M059J (cell line): ENCODE results near the gene REPS2. TPM values are rescaled to one million over a fixed set of nuclear protein-coding genes. Genes with fewer than 3 reads are reported as not detected.
"Not testable (repeated sequence)": the region's sequence is repeated elsewhere in the genome, so short reads cannot be mapped to it uniquely, and the experiment has no call there.

Source experiments
- DNase-seq: peaks from one replicate; pipeline ENCODE4 v3.0.0-alpha.2; 2012; ENCODE audit warnings: low read depth
- total RNA-seq: library from RNA; depleted of rRNA; stranded (reverse); fragments of >200 nt; shearing (Covaris generic); gene quantifications from 2 replicates; pipeline ENCODE4 v1.2.3, GENCODE V29; 2014; rRNA removed

REPS2 gene
- total RNA-seq, result 2.2 and 3.3 TPM in 2 replicates

- peak; percentile 75 for DNase-seq
Observed at GRCh38 chrX:16946361-16946964, at the start of gene REPS2. REPS2 (plus strand) TSS chrX:16946658; CDS start chrX:16946862, 204 bp downstream.

DNA sequence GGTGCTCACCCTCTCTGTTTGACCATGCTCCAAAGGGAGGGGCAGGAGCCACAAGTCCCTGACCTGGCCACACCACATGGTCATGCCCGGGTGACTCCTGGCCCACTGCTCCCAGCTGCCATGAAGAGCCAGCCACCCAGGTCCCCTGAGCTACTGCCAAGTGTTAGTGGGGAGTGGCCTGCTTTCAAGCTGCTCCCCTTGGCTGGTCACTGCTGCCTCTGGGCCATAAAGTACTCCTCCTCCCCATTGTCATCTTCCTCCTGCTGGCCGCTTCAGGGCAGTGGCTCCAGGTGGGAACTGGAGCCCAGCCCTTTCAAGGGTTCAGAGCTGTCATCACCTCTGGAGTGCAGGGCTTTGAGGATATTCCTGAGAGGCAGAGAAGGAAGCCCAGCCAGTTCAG lies 49.0 kb upstream of the REPS2 start:
- DNase-seq, result no peak

DNA sequence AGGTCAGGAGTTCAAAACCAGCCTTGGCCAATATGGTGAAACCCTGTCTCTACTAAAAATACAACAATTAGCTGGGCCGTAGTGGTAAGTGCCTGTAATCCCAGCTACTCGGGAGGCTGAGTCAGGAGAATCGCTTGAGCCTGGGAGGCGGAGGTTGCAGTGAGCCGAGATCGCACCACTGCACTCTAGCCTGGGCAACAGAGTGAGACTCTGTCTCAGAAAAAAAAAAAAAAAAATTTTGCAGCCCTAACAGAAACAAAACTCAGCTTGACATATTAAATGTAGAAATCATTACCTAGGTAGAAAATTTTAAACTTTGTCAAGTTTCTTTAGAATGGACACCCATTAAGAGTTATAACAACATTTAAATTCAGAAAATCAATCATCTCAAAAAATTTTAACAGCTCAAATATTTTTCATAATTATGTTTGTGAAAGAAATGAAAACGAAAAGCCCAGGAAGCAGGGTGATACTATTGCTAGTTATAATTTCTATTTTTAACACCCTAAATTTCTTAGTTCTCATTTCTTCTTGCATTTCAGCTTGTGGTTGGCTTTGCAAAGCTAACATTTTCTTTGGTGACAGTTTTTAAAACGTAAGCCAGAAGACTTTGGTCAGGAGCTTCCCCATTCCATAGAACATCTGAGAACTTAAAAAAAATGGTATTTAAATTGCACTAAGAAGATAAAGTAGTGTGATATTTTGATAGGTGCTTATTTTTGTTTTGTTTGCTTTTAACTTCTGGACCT lies 43.0 kb upstream of the REPS2 start:
- DNase-seq, result no peak

GRCh38 chrX:16910376-16910775 lies 36.1 kb upstream of the REPS2 start:
- DNase-seq, result no peak

DNA sequence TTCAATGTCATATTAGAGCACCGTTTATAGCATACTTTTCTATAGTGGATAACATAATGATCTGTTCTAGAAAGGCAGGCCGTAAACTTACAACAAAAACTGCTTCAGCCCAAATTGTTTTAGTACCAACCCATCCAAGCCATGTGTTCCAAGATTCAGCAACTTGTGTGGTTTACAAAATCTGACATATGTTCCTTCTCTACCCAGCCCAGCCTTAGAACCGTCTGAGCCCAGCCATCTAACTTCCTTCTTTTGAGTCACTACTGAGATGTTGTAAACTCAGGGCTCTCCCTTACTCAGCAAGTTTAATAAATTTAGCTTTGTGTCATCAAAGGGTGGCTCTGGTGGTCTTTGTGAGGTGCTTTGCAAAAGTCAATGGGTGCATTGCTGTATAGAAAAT lies 32.4 kb upstream of the REPS2 start:
- no peak for DNase-seq

- no peak for DNase-seq
Observed at GRCh38 chrX:16916561-16916960, 29.9 kb upstream of the REPS2 start.

DNA sequence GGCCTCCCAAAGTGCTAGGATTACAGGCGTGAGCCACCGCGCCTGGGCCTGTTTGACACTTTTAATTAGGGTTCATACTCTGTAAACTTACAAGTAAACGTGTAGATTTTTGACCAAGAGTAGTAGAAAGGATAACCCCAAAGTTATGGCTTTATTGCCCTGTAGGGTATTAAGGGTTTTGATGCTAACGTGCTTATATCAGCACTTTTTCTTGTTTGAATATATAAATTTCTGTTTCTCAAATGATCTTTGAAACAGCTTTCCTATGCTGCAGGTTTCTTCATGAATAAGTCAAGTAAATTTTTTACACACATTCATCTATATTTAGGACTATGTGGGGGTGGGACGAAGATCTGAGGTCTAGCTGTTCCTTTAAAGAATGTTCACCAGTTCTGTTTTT lies 29.3 kb upstream of the REPS2 start:
- no peak for DNase-seq

DNA sequence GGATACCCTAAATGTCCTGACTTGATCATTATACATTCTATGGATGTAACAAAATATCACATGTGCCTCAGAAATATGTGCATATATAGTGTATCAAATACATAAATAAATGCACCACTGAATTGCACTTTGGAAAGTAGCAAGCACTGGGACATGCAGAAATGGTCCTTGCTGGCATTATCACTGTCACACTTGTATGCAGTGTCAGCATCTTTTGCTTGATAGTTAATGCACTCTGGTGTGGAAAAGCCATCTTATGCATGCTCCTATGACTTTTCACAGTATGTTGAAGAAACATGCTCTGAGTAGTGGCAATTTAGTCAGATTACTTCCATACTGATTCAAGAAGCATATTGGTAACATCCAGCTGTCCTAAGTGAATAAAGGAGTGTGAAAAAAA lies 27.5 kb upstream of the REPS2 start:
- DNase-seq, result no peak

DNA sequence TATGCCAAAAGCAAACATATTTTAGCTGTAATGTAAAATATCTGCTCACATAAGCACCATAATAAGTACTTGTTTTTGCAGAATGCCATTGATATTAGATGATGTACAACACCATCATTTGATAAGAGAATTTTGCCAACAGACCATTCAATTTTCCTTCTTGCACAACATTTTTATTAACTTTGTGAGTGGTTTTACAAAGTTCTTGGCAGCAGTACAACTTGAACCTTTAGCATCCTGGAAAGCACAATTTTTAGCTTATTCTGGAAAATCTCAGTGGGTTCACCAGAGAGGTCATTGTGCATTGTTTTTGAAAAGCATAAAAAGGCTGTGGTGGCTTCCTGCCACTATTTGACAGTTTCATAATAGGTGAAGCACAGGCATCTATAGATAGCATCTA lies 26.4 kb upstream of the REPS2 start:
- DNase-seq, result peak; percentile 12

DNA sequence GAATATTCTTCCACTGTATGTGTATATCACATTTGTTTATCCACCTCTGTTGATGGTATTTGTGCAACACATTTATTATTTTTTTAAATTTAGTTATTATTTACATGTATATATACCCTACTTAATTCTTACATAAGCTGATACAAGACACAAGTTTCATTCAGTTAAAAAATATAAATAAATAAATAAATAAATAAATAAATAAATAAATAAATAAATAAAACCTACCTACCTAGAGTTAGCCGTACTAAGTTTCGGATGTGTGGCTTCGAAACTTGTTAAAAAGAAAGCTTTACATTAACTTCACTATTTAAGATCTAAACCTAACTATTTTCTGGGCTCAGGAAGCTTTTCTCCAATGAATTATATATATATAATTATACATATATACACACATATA lies 23.3 kb upstream of the REPS2 start:
- DNase-seq, result no peak

GRCh38 chrX:16924631-16925480 lies 21.6 kb upstream of the REPS2 start:
- DNase-seq, result no peak

DNA sequence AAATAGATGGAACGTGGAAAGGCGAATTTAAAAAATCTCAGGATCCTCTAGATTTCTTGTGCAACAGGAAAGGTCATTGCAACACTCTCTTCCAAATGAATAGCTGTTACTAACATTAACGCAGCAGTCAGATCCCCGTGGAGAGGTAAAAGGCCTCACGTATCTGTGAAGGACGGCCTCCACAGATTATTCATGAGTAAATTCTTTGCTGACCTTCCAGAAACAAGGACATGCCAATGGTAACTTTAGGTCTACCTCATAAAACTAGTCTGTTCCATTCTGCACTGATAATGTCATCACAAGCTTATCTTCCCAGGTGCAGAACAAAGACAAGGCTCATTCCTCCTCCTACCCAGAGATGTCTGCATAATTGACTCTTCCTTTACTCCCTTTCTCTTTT lies 16.1 kb upstream of the REPS2 start:
- no peak for DNase-seq

- DNase-seq, result no peak
Observed at GRCh38 chrX:16931371-16931770, 15.1 kb upstream of the REPS2 start.

- DNase-seq, result no peak
Observed at GRCh38 chrX:16931855-16932575, 14.4 kb upstream of the REPS2 start.

DNA sequence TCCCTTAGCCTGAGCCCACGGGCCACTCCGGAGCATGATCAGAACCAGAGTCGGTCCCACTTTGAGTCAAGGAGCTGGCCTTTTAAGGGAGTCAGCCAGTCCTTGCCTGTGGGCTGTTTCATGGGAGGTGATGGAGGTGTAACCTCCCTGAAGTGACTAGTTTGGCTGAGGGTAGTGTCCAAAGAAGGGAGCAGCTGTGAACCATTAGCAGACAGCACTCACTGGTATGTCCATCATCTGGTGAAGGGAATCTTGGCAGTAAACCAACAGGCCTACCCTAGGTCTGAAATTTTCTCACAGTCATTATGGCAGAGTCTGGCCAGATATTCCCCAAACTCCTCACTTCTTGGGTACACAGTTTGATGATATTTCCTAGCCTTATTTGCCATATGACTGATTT lies 12.3 kb upstream of the REPS2 start:
- no peak for DNase-seq

DNA sequence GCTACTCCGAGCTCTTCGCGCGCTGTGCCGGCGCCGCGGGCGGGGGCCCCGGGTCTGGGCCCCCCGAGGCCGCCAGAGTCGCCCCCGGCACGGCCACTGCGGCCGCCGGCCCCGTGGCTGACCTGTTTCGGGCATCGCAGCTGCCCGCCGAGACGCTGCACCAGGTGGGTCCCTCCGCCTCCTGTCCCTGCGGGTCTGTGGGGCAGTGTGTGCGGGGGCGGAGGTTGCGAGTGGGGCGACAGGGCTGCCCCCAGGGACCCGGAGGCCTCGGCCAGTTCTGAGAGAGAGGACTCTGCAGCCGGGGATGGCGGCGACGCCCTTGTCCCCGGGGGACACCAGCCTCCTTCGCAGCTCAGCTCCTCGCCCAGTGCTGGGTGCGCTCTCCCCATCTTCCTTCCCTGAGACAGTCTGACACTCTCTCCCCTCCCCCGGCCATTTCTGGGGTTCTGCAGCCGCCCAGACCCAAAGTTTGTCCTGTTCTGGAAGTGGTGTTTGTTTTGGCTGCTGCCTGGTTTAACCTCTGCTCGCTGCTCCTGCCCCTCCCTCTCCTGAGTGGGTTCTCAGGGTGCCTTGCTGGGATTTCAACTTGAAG lies 609 bp downstream of the REPS2 start:
- no peak for DNase-seq

DNA sequence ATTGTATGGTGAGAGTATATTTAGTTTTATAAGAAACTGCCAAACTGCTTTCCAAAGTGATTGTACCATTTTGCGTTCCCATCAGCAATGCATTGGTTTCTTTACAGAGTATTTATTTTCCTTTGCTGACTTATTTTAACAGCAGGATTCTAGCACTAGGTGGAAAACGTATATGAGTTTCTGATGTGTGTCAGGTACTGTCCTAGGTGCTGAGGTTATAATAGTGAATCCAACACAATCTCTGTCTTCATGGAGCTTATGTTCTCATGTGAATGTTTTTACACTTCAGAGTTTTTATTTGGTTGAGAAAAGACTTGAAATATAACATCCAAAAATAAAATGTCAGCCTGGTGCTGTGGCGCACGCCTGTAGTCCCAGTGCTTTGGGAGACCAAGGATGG lies 4.0 kb downstream of the REPS2 start:
- no peak for DNase-seq

DNA sequence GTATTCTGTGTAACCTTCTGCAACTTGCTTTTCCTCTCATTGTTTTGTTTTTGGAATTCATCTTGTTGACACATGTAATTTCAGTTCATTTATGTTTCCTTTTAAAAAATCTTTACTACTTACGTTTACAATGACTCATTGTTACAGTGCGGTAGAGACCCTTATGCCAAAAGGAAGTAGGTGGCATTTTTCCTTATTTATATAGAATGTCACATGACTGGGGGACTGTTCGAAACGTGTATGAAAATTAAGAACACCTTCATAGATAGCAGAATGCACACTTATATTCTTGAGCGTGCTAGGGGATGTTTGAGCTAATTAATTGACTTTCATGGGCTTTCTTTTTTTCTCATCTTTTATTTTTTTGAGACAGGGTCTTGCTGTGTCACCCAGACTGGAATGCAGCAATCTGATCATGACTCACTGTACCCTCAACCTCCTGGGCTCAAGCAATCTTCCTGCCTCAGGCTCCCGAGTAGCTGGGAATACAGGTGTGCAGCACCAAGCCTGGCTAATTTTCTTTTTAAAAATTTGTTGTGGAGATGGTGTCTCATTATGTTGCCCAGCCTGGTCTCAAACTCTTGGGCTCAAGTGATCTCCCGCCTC lies 7.3 kb downstream of the REPS2 start:
- DNase-seq, result peak; percentile 63

DNA sequence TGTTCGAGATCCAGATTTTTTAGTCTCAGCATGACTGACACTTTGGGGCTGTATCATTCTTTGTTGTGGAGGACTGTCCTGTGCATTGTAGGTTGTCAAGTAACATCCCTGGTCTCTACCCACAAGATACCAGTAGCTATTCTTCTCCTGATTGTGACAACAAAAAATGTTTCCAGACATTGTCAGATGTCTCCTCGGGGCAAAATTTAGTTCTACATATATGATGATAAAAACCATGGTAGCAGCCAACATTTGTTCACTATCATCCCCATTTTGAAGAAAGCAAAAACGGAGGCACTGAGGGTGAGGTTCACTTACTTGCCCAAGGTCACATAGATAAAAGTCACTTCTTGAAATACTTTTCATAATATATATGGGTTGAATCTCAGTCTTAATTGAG lies 11.3 kb downstream of the REPS2 start:
- no peak for DNase-seq

- DNase-seq, result no peak
Observed at GRCh38 chrX:16958356-16958755, 11.9 kb downstream of the REPS2 start.

- DNase-seq, result not testable (repeated sequence)
Observed at GRCh38 chrX:16962661-16963060, 16.2 kb downstream of the REPS2 start.
